GM12878 (cell line): ENCODE data around the gene TMEM176A. TPM values are rescaled to one million over a fixed set of nuclear protein-coding genes. Genes with fewer than 3 reads are reported as not detected.
A peak's percentile ranks its signal among the peaks of the same experiment; 100 is the strongest.

ENCODE experiments used
- ATAC-seq: fragments of 200-7000 bp; cut with Tn5 transposase; 3 replicates; pipeline ENCODE4 v1.9.1; 2020; ENCODE audit warnings: mild to moderate bottlenecking, moderate library complexity
- BruUV-seq: library from RNA; stranded (reverse); fragments of 400-500 nt; replicated peaks from 2 replicates; lab custom pipeline; 2021; lab: Mats Ljungman, UMichigan
- CTCF ChIA-PET: fragments of 300-600 bp; sonication (Branson Sonifier 250); formaldehyde crosslinking; extraction: SDS; loops from one replicate; lab custom pipeline; 2021; ENCODE audit warnings: inconsistent platforms; lab: Yijun Ruan, JAX
- POLR2A ChIA-PET: fragments of 350-600 bp; formaldehyde crosslinking; extraction: SDS; loops from one replicate; lab custom pipeline; 2021; ENCODE audit warnings: inconsistent platforms; lab: Charles Lee
- RAD21 ChIA-PET: fragments of 300-600 bp; sonication (Branson Sonifier 250); formaldehyde crosslinking; loops from one replicate; lab custom pipeline; 2023; ENCODE audit warnings: antibody characterized with exemption; ENCODE audit not compliant: unreplicated experiment; lab: Charles Lee
- SMC1A ChIA-PET: fragments of 300-600 bp; sonication (Branson Sonifier 250); formaldehyde crosslinking; loops from one replicate; lab custom pipeline; 2023; ENCODE audit not compliant: unreplicated experiment, uncharacterized antibody; lab: Charles Lee
- DNase-seq: peaks from one replicate; pipeline ENCODE4 v3.0.0-alpha.2; 2011; ENCODE audit warnings: low read depth, low spot score
- FAIRE-seq: peaks from 3 replicates; lab custom pipeline; 2011; peaks lifted over from hg19 to GRCh38; lab: Jason Lieb, UNC
- H2AFZ ChIP-seq: 2 replicates; pipeline ENCODE4 v1.6.0; 2011; ENCODE audit warnings: low read depth, low read length, control low read depth; ENCODE audit not compliant: control insufficient read depth
- H3K27ac ChIP-seq: 2 replicates; pipeline ENCODE4 v1.5.1; 2011; ENCODE audit warnings: control low read depth; ENCODE audit not compliant: control insufficient read depth, insufficient read depth
- H3K27me3 ChIP-seq, 2 experiments: replicated peaks in 1 of 2; 2 replicates each; pipeline versions ENCODE4 v1.6.0 to v1.6.1; 2011; ENCODE audit warnings: low read length in 1 of 2; ENCODE audit not compliant: control insufficient read depth in 2 of 2, insufficient read depth in 2 of 2
- H3K36me3 ChIP-seq, 2 experiments: 2 replicates each; pipeline ENCODE4 v1.5.1; 2011; ENCODE audit warnings: low read length in 1 of 2; ENCODE audit not compliant: control insufficient read depth in 2 of 2, insufficient read depth in 2 of 2
- H3K4me1 ChIP-seq: 2 replicates; pipeline ENCODE4 v1.6.1; 2011; ENCODE audit warnings: mild to moderate bottlenecking, low read length, moderate library complexity, mixed read lengths; ENCODE audit not compliant: control insufficient read depth, insufficient read depth
- H3K4me2 ChIP-seq: 2 replicates; pipeline ENCODE4 v1.6.0; 2011; ENCODE audit warnings: control low read depth; ENCODE audit not compliant: control insufficient read depth, insufficient read depth
- H3K4me3 ChIP-seq: fragments of 200-600 bp; sonication (generic); 2 replicates; pipeline ENCODE4 v1.5.1; 2016
- H3K79me2 ChIP-seq: 2 replicates; pipeline ENCODE4 v1.6.0; 2011; ENCODE audit warnings: low read length; ENCODE audit not compliant: control insufficient read depth, insufficient read depth
- H3K9ac ChIP-seq: 2 replicates; pipeline ENCODE4 v1.8.0; 2011; ENCODE audit warnings: low read length, control low read depth, mixed read lengths; ENCODE audit not compliant: control insufficient read depth, insufficient read depth
- H3K9me3 ChIP-seq: replicated peaks from 3 replicates; pipeline ENCODE4 v1.5.1; 2011; ENCODE audit warnings: mild to moderate bottlenecking, low read length; ENCODE audit not compliant: control insufficient read depth, insufficient read depth
- H4K20me1 ChIP-seq: 2 replicates; pipeline ENCODE4 v1.6.0; 2011; ENCODE audit not compliant: control insufficient read depth, insufficient read depth
- BMI1 ChIP-seq: fragments of 450-650 bp; IDR thresholded peaks from 2 replicates; pipeline ENCODE4 v1.6.1; 2016; ENCODE audit warnings: mild to moderate bottlenecking, moderate library complexity, borderline replicate concordance
- JUNB ChIP-seq: IDR thresholded peaks from 2 replicates; pipeline ENCODE4 v1.6.1; 2016; ENCODE audit warnings: antibody characterized with exemption, mild to moderate bottlenecking
- WGBS: methylation state at CpG from one replicate; pipeline ENCODE4 v1.1.6; 2016; ENCODE audit warnings: low lambda C conversion rate; ENCODE audit not compliant: insufficient replicate concordance, insufficient coverage; ENCODE audit errors: missing lambda C conversion rate; 5-methylcytosine and 5-hydroxymethylcytosine counted together
- in situ Hi-C: fragments of 300-500 bp; cut with MboI; formaldehyde crosslinking; loops from 9 replicates; pipeline ENCODE4 v1.14.3; 2018; ENCODE audit warnings: mixed read lengths
- intact Hi-C: fragments of 100-400 bp; cut with micrococcal nuclease; formaldehyde crosslinking; loops from one replicate; pipeline ENCODE4 v1.14.2; 2022; ENCODE audit not compliant: unreplicated experiment
- polyA plus RNA-seq, 11 experiments: library from polyadenylated mRNA; depleted of rRNA in 4 of 11; unstranded in 6 of 11; stranded (reverse) in 5 of 11; fragments of >200 nt; fragmentation: Nextera tagmentation in 4 of 11; fragmentation: Illumina TruSeq in 1 of 11; extraction: Ambion mirVana in 4 of 11; extraction: Trizol in 1 of 11; gene quantifications; 1 replicate in 1 of 11; 2 replicates in 10 of 11; pipeline versions ENCODE4 v1.2.1 to v1.2.3, GENCODE V29; 2011 to 2016; ENCODE audit warnings: inconsistent platforms in 2 of 11, missing spikeins in 2 of 11, low read depth in 1 of 11
- total RNA-seq, 4 experiments: library from RNA; depleted of rRNA in 3 of 4; stranded (reverse); fragments of >200 nt in 3 of 4; fragmentation: Illumina TruSeq in 1 of 4; extraction: Trizol in 1 of 4; gene quantifications; 2 replicates each; pipeline versions ENCODE4 v1.2.1 to v1.2.3, GENCODE V29; 2013 to 2021
- TF ChIP-seq, protein P1 (sequence below), 3 experiments: IDR thresholded peaks in 2 of 3; conservative IDR thresholded peaks in 1 of 3; 2 replicates each; pipeline ENCODE4 v1.5.1; 2011; ENCODE audit warnings: low read depth in 3 of 3, low read length in 3 of 3, mild to moderate bottlenecking in 3 of 3, control low read depth in 2 of 3, moderate library complexity in 2 of 3, inconsistent platforms in 1 of 3, mixed read lengths in 1 of 3; ENCODE audit not compliant: control insufficient read depth in 2 of 3, insufficient read depth in 1 of 3; ENCODE audit errors: extremely low read depth in 1 of 3
- TF ChIP-seq, protein P2 (sequence below): fragments of 450-650 bp; IDR thresholded peaks from 2 replicates; pipeline ENCODE4 v1.6.1; 2017; ENCODE audit warnings: mild to moderate bottlenecking, moderate library complexity
- TF ChIP-seq, protein P3 (sequence below): IDR thresholded peaks from 2 replicates; pipeline ENCODE4 v1.6.1; 2011; ENCODE audit warnings: borderline replicate concordance, low read depth, mild to moderate bottlenecking, moderate library complexity, low read length; ENCODE audit not compliant: insufficient read depth, poor library complexity, severe bottlenecking
- TF ChIP-seq, protein P4 (sequence below): fragments of 450-650 bp; IDR thresholded peaks from 2 replicates; pipeline ENCODE4 v1.6.1; 2017; ENCODE audit warnings: mild to moderate bottlenecking, moderate library complexity
- TF ChIP-seq, protein P5 (sequence below): fragments of 450-650 bp; IDR thresholded peaks from 2 replicates; pipeline ENCODE4 v1.6.1; 2017; ENCODE audit warnings: borderline replicate concordance

Gene TMEM176A
- total and polyA plus RNA-seq, 10 of the 15 experiments (the other 5 are each of a cell fraction or from before 2014, with no cell fraction given) = not detected

DNA sequence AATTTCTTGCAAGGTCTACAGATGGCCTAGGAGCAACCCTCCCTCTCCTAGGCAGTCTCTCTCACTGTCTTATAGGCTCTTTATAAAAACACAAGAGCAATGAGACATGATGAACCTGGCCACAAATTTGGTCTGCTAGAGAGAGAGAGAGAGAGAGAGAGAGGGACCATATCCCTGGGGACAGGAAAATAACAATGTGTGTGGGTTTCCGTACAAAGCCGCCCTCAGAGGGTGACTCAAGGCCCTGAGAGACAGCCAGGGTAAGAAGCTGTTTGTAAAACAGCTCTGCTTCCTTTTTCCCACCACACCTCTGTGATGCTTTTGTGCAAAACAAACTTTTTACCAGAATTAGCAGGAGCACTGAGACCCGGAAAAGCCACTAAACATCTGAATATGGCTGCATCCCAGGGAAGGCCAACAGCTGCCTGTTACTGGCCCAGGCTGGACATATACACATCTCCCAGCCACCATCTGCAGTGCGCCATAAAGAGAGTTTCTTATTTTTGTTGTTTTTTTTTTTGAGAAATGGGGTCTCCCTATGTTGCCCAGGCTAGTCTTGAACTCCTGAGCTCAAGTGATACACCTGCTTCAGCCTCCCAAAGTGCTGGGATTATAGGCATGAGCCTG, 45.0 kb upstream of the TMEM176A start:
- no peak overlapping the region for H3K9ac ChIP-seq
- H3K4me2 ChIP-seq = no peak overlapping the region; the same call in 1 of the 2 replicates
- TF ChIP-seq, protein P1, sequence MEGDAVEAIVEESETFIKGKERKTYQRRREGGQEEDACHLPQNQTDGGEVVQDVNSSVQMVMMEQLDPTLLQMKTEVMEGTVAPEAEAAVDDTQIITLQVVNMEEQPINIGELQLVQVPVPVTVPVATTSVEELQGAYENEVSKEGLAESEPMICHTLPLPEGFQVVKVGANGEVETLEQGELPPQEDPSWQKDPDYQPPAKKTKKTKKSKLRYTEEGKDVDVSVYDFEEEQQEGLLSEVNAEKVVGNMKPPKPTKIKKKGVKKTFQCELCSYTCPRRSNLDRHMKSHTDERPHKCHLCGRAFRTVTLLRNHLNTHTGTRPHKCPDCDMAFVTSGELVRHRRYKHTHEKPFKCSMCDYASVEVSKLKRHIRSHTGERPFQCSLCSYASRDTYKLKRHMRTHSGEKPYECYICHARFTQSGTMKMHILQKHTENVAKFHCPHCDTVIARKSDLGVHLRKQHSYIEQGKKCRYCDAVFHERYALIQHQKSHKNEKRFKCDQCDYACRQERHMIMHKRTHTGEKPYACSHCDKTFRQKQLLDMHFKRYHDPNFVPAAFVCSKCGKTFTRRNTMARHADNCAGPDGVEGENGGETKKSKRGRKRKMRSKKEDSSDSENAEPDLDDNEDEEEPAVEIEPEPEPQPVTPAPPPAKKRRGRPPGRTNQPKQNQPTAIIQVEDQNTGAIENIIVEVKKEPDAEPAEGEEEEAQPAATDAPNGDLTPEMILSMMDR (IDR thresholded peaks at IDR 0.05 in 2 of 3, conservative IDR thresholded peaks at IDR 0.05 in 1 of 3; ENCODE audit: control insufficient read depth in 2 of 3, extremely low read depth in 1 of 3, insufficient read depth in 1 of 3, low read depth in 3 of 3, low read length in 3 of 3) = no peak
- TF ChIP-seq, protein P2, sequence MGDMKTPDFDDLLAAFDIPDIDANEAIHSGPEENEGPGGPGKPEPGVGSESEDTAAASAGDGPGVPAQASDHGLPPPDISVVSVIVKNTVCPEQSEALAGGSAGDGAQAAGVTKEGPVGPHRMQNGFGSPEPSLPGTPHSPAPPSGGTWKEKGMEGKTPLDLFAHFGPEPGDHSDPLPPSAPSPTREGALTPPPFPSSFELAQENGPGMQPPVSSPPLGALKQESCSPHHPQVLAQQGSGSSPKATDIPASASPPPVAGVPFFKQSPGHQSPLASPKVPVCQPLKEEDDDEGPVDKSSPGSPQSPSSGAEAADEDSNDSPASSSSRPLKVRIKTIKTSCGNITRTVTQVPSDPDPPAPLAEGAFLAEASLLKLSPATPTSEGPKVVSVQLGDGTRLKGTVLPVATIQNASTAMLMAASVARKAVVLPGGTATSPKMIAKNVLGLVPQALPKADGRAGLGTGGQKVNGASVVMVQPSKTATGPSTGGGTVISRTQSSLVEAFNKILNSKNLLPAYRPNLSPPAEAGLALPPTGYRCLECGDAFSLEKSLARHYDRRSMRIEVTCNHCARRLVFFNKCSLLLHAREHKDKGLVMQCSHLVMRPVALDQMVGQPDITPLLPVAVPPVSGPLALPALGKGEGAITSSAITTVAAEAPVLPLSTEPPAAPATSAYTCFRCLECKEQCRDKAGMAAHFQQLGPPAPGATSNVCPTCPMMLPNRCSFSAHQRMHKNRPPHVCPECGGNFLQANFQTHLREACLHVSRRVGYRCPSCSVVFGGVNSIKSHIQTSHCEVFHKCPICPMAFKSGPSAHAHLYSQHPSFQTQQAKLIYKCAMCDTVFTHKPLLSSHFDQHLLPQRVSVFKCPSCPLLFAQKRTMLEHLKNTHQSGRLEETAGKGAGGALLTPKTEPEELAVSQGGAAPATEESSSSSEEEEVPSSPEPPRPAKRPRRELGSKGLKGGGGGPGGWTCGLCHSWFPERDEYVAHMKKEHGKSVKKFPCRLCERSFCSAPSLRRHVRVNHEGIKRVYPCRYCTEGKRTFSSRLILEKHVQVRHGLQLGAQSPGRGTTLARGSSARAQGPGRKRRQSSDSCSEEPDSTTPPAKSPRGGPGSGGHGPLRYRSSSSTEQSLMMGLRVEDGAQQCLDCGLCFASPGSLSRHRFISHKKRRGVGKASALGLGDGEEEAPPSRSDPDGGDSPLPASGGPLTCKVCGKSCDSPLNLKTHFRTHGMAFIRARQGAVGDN = no peak
- no peak for TF ChIP-seq BMI1
- no peak for TF ChIP-seq JUNB
- TF ChIP-seq, protein P3, sequence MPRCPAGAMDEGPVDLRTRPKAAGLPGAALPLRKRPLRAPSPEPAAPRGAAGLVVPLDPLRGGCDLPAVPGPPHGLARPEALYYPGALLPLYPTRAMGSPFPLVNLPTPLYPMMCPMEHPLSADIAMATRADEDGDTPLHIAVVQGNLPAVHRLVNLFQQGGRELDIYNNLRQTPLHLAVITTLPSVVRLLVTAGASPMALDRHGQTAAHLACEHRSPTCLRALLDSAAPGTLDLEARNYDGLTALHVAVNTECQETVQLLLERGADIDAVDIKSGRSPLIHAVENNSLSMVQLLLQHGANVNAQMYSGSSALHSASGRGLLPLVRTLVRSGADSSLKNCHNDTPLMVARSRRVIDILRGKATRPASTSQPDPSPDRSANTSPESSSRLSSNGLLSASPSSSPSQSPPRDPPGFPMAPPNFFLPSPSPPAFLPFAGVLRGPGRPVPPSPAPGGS = peak; percentile 83
- TF ChIP-seq, protein P4, sequence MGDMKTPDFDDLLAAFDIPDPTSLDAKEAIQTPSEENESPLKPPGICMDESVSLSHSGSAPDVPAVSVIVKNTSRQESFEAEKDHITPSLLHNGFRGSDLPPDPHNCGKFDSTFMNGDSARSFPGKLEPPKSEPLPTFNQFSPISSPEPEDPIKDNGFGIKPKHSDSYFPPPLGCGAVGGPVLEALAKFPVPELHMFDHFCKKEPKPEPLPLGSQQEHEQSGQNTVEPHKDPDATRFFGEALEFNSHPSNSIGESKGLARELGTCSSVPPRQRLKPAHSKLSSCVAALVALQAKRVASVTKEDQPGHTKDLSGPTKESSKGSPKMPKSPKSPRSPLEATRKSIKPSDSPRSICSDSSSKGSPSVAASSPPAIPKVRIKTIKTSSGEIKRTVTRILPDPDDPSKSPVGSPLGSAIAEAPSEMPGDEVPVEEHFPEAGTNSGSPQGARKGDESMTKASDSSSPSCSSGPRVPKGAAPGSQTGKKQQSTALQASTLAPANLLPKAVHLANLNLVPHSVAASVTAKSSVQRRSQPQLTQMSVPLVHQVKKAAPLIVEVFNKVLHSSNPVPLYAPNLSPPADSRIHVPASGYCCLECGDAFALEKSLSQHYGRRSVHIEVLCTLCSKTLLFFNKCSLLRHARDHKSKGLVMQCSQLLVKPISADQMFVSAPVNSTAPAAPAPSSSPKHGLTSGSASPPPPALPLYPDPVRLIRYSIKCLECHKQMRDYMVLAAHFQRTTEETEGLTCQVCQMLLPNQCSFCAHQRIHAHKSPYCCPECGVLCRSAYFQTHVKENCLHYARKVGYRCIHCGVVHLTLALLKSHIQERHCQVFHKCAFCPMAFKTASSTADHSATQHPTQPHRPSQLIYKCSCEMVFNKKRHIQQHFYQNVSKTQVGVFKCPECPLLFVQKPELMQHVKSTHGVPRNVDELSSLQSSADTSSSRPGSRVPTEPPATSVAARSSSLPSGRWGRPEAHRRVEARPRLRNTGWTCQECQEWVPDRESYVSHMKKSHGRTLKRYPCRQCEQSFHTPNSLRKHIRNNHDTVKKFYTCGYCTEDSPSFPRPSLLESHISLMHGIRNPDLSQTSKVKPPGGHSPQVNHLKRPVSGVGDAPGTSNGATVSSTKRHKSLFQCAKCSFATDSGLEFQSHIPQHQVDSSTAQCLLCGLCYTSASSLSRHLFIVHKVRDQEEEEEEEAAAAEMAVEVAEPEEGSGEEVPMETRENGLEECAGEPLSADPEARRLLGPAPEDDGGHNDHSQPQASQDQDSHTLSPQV = no peak
- TF ChIP-seq, protein P5, sequence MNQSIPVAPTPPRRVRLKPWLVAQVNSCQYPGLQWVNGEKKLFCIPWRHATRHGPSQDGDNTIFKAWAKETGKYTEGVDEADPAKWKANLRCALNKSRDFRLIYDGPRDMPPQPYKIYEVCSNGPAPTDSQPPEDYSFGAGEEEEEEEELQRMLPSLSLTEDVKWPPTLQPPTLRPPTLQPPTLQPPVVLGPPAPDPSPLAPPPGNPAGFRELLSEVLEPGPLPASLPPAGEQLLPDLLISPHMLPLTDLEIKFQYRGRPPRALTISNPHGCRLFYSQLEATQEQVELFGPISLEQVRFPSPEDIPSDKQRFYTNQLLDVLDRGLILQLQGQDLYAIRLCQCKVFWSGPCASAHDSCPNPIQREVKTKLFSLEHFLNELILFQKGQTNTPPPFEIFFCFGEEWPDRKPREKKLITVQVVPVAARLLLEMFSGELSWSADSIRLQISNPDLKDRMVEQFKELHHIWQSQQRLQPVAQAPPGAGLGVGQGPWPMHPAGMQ = no peak

More for the DNA sequence above, 45.0 kb upstream of the TMEM176A start:
- ChIA-PET SMC1A (interaction anchor here (0.8 to 5.1 kb wide), 22 partner anchors 8 to 406 kb away, joined by 3 to 115 read pairs (median 5); partner anchors contain the start of genes GIMAP1, GIMAP2, GIMAP6 and GIMAP8), CTCF (interaction anchor here (0.6 to 4.8 kb wide), 29 partner anchors 11 to 394 kb away, joined by 3 to 112 read pairs (median 4); partner anchors contain the start of genes GIMAP2, GIMAP4, GIMAP6 and GIMAP8), RAD21 (interaction anchor here (0.6 to 4.7 kb wide), 21 partner anchors 9 to 322 kb away, joined by 3 to 75 read pairs (median 5); partner anchors contain the start of genes GIMAP1, GIMAP2 and GIMAP8), POLR2A (interaction anchor here (0.8 to 1.1 kb wide), 3 partner anchors 304 to 322 kb away, joined by 3 to 5 read pairs (median 4); no protein-coding TSS in a partner anchor)
- Histone ChIP-seq H3K4me3 (no peak overlapping the region), H3K27me3 (no peaks in the 10 kb centered on the region), H3K9me3 (no peaks in the 10 kb centered on the region), H3K36me3 (no peaks in the 10 kb centered on the region), H4K20me1 (no peaks in the 10 kb centered on the region), H3K4me1 (peaks cover 28% of the 10 kb centered on the region), H2AFZ (peak overlapping the region; percentile 1), H3K79me2 (no peaks in the 10 kb centered on the region), H3K27ac (peak overlapping the region; percentile 57)
- FAIRE-seq (no peak), ATAC-seq (peak; percentile 62), DNase-seq (peak; percentile 71)
- WGBS = 25% methylated on average over 4 of the region's 4 CpGs
- no TSS peak for BruUV-seq
- in situ Hi-C loops = no loop called here
- intact Hi-C loops = loop anchor here (2.0 kb wide), 2 partner anchors 87 to 469 kb away; no protein-coding TSS in a partner anchor
